Vagina (tissue), 2 donors: Measurements from ENCODE around the gene NXPH1.

Experiments
- CTCF ChIP-seq, 3 experiments: fragments of 450-650 bp in 2 of 3; fragments of 200-600 bp in 1 of 3; sonication (generic) in 1 of 3; IDR thresholded peaks; one replicate each; pipeline ENCODE4 v1.5.1; 2017 to 2019; ENCODE audit warnings: antibody characterized with exemption in 3 of 3, mild to moderate bottlenecking in 2 of 3, moderate library complexity in 2 of 3
- POLR2A ChIP-seq, 2 donors: fragments of 450-650 bp; IDR thresholded peaks; one replicate each; pipeline ENCODE4 v1.6.1; 2017; ENCODE audit warnings: antibody characterized with exemption in 2 of 2, mild to moderate bottlenecking in 2 of 2, moderate library complexity in 2 of 2
- POLR2AphosphoS5 ChIP-seq, 2 donors: sonication (generic); formaldehyde crosslinking; IDR thresholded peaks; one replicate each; pipeline ENCODE4 v1.9.0; 2017; ENCODE audit warnings: antibody characterized with exemption in 2 of 2, mild to moderate bottlenecking in 2 of 2, low read depth in 1 of 2; ENCODE audit not compliant: insufficient read depth in 1 of 2

GRCh38 chr7:8418629-8419245 lies 14.7 kb upstream of the NXPH1 start:
- TF ChIP-seq CTCF (IDR thresholded peaks at IDR 0.05) (peak; percentile 31 to 53 (median 35)), POLR2AphosphoS5 (IDR thresholded peaks at IDR 0.05; ENCODE audit: insufficient read depth in 1 of 2, low read depth in 1 of 2) (no peak), POLR2A (IDR thresholded peaks at IDR 0.05) (no peak)
